Gastroesophageal sphincter (tissue), 2 donors: ENCODE measurements around the gene PPFIBP1.

Experiments used
- POLR2A ChIP-seq, 2 donors: fragments of 450-650 bp; IDR thresholded peaks; one replicate each; pipeline ENCODE4 v1.6.1; 2017; ENCODE audit warnings: antibody characterized with exemption in 2 of 2, mild to moderate bottlenecking in 2 of 2, moderate library complexity in 1 of 2
- POLR2AphosphoS5 ChIP-seq: sonication (generic); formaldehyde crosslinking; IDR thresholded peaks from one replicate; pipeline ENCODE4 v1.6.1; 2017; ENCODE audit warnings: antibody characterized with exemption

- no peak for TF ChIP-seq POLR2AphosphoS5
- TF ChIP-seq POLR2A (IDR thresholded peaks at IDR 0.05) = no peak
Measured at GRCh38 chr12:27493260-27493940, 30.6 kb upstream of the PPFIBP1 start.
